Measurements from ENCODE around the gene PTRH1. TPM values are rescaled to one million over a fixed set of nuclear protein-coding genes. Genes with fewer than 3 reads are reported as not detected.

PTRH1 gene
- total RNA-seq, 1 experiment from 2014 or later, result 15.1 TPM

- no TSS peak for BruUV-seq (replicated peaks)
- Mint-ChIP-seq H3K4me1 (ENCODE audit: low read depth, unreplicated experiment) (peaks cover 9% of the 10 kb centered on the region), H3K4me3 (ENCODE audit: low read depth, unreplicated experiment) (no peak overlapping the region), H3K27ac (ENCODE audit: unreplicated experiment) (no peak overlapping the region), H3K27me3 (ENCODE audit: unreplicated experiment) (no peaks in the 10 kb centered on the region), H3K9me3 (ENCODE audit: low read depth, unreplicated experiment) (no peaks in the 10 kb centered on the region), H3K36me3 (ENCODE audit: insufficient read depth, unreplicated experiment) (no peaks in the 10 kb centered on the region)
- CTCF ChIA-PET, result no interaction called here
- intact Hi-C loops (cut with micrococcal nuclease; ENCODE audit: unreplicated experiment), result no loop called here
- no peak for TF ChIP-seq CTCF (IDR thresholded peaks at IDR 0.05; ENCODE audit: unreplicated experiment)
- no peak for DNase-seq
These were observed 24.7 kb downstream of the PTRH1 start for GRCh38 chr9:127690735-127691134.

- no peaks in the 10 kb centered on the region for H3K27me3 Mint-ChIP-seq (ENCODE audit: unreplicated experiment)
- intact Hi-C loops (cut with micrococcal nuclease; ENCODE audit: unreplicated experiment), result no loop called here
- no peaks in the 10 kb centered on the region for H3K36me3 Mint-ChIP-seq (ENCODE audit: insufficient read depth, unreplicated experiment)
- no peak overlapping the region for H3K4me3 Mint-ChIP-seq (ENCODE audit: low read depth, unreplicated experiment)
- H3K9me3 Mint-ChIP-seq (ENCODE audit: low read depth, unreplicated experiment), result no peaks in the 10 kb centered on the region
- H3K4me1 Mint-ChIP-seq (ENCODE audit: low read depth, unreplicated experiment), result no peaks in the 10 kb centered on the region
- BruUV-seq (replicated peaks), result no TSS peak
- H3K27ac Mint-ChIP-seq (ENCODE audit: unreplicated experiment), result no peak overlapping the region
- CTCF ChIA-PET, result interaction anchor here (0.6 kb wide), 1 partner anchor 1354 kb away, joined by 5 read pairs; no protein-coding TSS in a partner anchor
- DNase-seq, result no peak
- no peak for TF ChIP-seq CTCF (IDR thresholded peaks at IDR 0.05; ENCODE audit: unreplicated experiment)
These were observed 26.0 kb downstream of the PTRH1 start for GRCh38 chr9:127689329-127690000.

GRCh38 chr9:127686461-127687393, 28.7 kb downstream of the PTRH1 start:
- H3K36me3 Mint-ChIP-seq (ENCODE audit: insufficient read depth, unreplicated experiment), result no peaks in the 10 kb centered on the region
- no TSS peak for BruUV-seq (replicated peaks)
- H3K4me1 Mint-ChIP-seq (ENCODE audit: low read depth, unreplicated experiment), result no peaks in the 10 kb centered on the region
- H3K4me3 Mint-ChIP-seq (ENCODE audit: low read depth, unreplicated experiment), result no peak overlapping the region
- no peaks in the 10 kb centered on the region for H3K9me3 Mint-ChIP-seq (ENCODE audit: low read depth, unreplicated experiment)
- no peak for TF ChIP-seq CTCF (IDR thresholded peaks at IDR 0.05; ENCODE audit: unreplicated experiment)
- intact Hi-C loops (cut with micrococcal nuclease; ENCODE audit: unreplicated experiment), result no loop called here
- CTCF ChIA-PET, result no interaction called here
- H3K27me3 Mint-ChIP-seq (ENCODE audit: unreplicated experiment), result no peaks in the 10 kb centered on the region
- H3K27ac Mint-ChIP-seq (ENCODE audit: unreplicated experiment), result no peak overlapping the region
- no peak for DNase-seq

GRCh38 chr9:127684576-127684975, 30.9 kb downstream of the PTRH1 start:
- Mint-ChIP-seq H3K27me3 (ENCODE audit: unreplicated experiment) (no peaks in the 10 kb centered on the region), H3K4me1 (ENCODE audit: low read depth, unreplicated experiment) (no peaks in the 10 kb centered on the region), H3K9me3 (ENCODE audit: low read depth, unreplicated experiment) (no peaks in the 10 kb centered on the region), H3K27ac (ENCODE audit: unreplicated experiment) (no peak overlapping the region), H3K36me3 (ENCODE audit: insufficient read depth, unreplicated experiment) (no peaks in the 10 kb centered on the region), H3K4me3 (ENCODE audit: low read depth, unreplicated experiment) (no peak overlapping the region)
- intact Hi-C loops (cut with micrococcal nuclease; ENCODE audit: unreplicated experiment), result no loop called here
- no peak for TF ChIP-seq CTCF (IDR thresholded peaks at IDR 0.05; ENCODE audit: unreplicated experiment)
- CTCF ChIA-PET, result no interaction called here
- BruUV-seq (replicated peaks), result no TSS peak
- no peak for DNase-seq
